Hepatocyte (in vitro differentiated cells): ENCODE measurements around the gene SGPP1. TPM values are rescaled to one million over a fixed set of nuclear protein-coding genes. Genes with fewer than 3 reads are reported as not detected.

Experiments
- DNase-seq: peaks from one replicate; pipeline ENCODE4 v3.0.0-alpha.2; 2016; ENCODE audit warnings: low spot score
- H2AFZ ChIP-seq: fragments of 200-600 bp; sonication (generic); 2 replicates; pipeline ENCODE4 v1.6.0; 2016; ENCODE audit warnings: antibody characterized with exemption, mild to moderate bottlenecking
- H3K27ac ChIP-seq: fragments of 200-600 bp; sonication (generic); 2 replicates; pipeline ENCODE4 v1.5.1; 2016; ENCODE audit warnings: mild to moderate bottlenecking
- H3K27me3 ChIP-seq: fragments of 200-600 bp; sonication (generic); 2 replicates; pipeline ENCODE4 v1.6.1; 2016
- H3K36me3 ChIP-seq: fragments of 200-600 bp; sonication (generic); replicated peaks from 2 replicates; pipeline ENCODE4 v1.5.1; 2016; ENCODE audit warnings: low read depth; ENCODE audit not compliant: insufficient read depth
- H3K4me1 ChIP-seq: fragments of 200-600 bp; sonication (generic); 2 replicates; pipeline ENCODE4 v1.5.1; 2016; ENCODE audit warnings: mild to moderate bottlenecking, moderate library complexity; ENCODE audit not compliant: insufficient read depth
- H3K4me2 ChIP-seq: fragments of 200-600 bp; sonication (generic); 2 replicates; pipeline ENCODE4 v1.6.0; 2016
- H3K4me3 ChIP-seq: fragments of 200-600 bp; sonication (generic); 2 replicates; pipeline ENCODE4 v1.5.1; 2016; ENCODE audit warnings: mild to moderate bottlenecking
- H3K79me2 ChIP-seq: fragments of 200-600 bp; sonication (generic); 2 replicates; pipeline ENCODE4 v1.6.0; 2017; ENCODE audit warnings: mild to moderate bottlenecking
- H3K9me2 ChIP-seq: fragments of 200-600 bp; sonication (generic); replicated peaks from 2 replicates; pipeline ENCODE4 v1.6.0; 2017; ENCODE audit warnings: mild to moderate bottlenecking; ENCODE audit not compliant: insufficient read depth
- H3K9me3 ChIP-seq: fragments of 200-600 bp; sonication (generic); 2 replicates; pipeline ENCODE4 v1.5.1; 2016; ENCODE audit warnings: low read depth, mild to moderate bottlenecking
- H4K20me1 ChIP-seq: fragments of 200-600 bp; sonication (generic); 2 replicates; pipeline ENCODE4 v1.6.0; 2016; ENCODE audit warnings: mild to moderate bottlenecking; ENCODE audit not compliant: insufficient read depth, poor library complexity, severe bottlenecking
- EZH2 ChIP-seq: fragments of 200-600 bp; sonication (generic); IDR thresholded peaks from 2 replicates; pipeline ENCODE4 v1.6.1; 2016; ENCODE audit warnings: antibody characterized with exemption, mild to moderate bottlenecking, borderline replicate concordance
- EZH2phosphoT487 ChIP-seq: fragments of 200-600 bp; sonication (generic); IDR thresholded peaks from one replicate; pipeline ENCODE4 v1.6.1; 2018; ENCODE audit warnings: antibody characterized with exemption, mild to moderate bottlenecking, low read depth, moderate library complexity; ENCODE audit not compliant: unreplicated experiment, severe bottlenecking
- WGBS: methylation state at CpG from one replicate; pipeline ENCODE4 v1.1.6; 2016; ENCODE audit warnings: low lambda C conversion rate; ENCODE audit errors: missing lambda C conversion rate; 5-methylcytosine and 5-hydroxymethylcytosine counted together
- polyA plus RNA-seq: library from polyadenylated mRNA; unstranded; fragments of >200 nt; fragmentation: Nextera tagmentation; extraction: Ambion mirVana; gene quantifications from 2 replicates; pipeline ENCODE4 v1.2.1, GENCODE V29; 2016
- total RNA-seq: library from RNA; depleted of rRNA; stranded (reverse); fragments of >200 nt; gene quantifications from 2 replicates; pipeline ENCODE4 v1.2.3, GENCODE V29; 2014
- TF ChIP-seq, protein P1 (sequence below): fragments of 200-600 bp; sonication (generic); IDR thresholded peaks from 2 replicates; pipeline ENCODE4 v1.5.1; 2016; ENCODE audit warnings: antibody characterized with exemption, mild to moderate bottlenecking; ENCODE audit not compliant: poor library complexity

Gene SGPP1
- total and polyA plus RNA-seq, 2 experiments from 2014 or later, result 17.8 to 23.9 TPM

DNA sequence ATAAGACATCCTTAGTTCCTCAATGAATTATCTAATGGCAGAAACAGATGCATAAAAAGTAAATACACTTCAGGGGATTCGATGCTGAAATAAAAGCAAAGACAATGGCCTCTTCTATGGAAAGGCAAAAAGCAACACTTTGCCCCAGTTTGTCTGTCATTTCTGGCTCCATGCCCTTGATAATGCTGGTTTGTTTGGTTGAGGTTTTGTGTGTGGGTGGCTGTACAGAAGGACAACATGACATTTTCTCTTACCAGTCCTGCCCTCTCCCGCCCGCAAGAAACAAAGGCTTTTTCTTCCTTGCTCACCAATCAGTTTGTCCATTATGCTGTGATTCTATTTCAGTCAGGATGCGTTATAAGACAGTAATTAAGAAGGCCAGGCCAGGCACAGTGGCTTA lies 68.1 kb downstream of the SGPP1 start:
- TF ChIP-seq, protein P1, sequence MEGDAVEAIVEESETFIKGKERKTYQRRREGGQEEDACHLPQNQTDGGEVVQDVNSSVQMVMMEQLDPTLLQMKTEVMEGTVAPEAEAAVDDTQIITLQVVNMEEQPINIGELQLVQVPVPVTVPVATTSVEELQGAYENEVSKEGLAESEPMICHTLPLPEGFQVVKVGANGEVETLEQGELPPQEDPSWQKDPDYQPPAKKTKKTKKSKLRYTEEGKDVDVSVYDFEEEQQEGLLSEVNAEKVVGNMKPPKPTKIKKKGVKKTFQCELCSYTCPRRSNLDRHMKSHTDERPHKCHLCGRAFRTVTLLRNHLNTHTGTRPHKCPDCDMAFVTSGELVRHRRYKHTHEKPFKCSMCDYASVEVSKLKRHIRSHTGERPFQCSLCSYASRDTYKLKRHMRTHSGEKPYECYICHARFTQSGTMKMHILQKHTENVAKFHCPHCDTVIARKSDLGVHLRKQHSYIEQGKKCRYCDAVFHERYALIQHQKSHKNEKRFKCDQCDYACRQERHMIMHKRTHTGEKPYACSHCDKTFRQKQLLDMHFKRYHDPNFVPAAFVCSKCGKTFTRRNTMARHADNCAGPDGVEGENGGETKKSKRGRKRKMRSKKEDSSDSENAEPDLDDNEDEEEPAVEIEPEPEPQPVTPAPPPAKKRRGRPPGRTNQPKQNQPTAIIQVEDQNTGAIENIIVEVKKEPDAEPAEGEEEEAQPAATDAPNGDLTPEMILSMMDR, result no peak
- TF ChIP-seq EZH2phosphoT487, result no peak
- no peak for TF ChIP-seq EZH2
- Histone ChIP-seq H3K27me3 (no peaks in the 10 kb centered on the region), H3K36me3 (no peaks in the 10 kb centered on the region), H3K79me2 (no peaks in the 10 kb centered on the region), H3K4me3 (no peak overlapping the region), H3K27ac (no peak overlapping the region), H3K9me3 (no peaks in the 10 kb centered on the region), H4K20me1 (no peaks in the 10 kb centered on the region), H2AFZ (no peak overlapping the region), H3K9me2 (no peaks in the 10 kb centered on the region), H3K4me1 (no peaks in the 10 kb centered on the region), H3K4me2 (no peak overlapping the region)
- 91% methylated on average over 4 of the region's 4 CpGs for WGBS
- DNase-seq, result no peak

DNA sequence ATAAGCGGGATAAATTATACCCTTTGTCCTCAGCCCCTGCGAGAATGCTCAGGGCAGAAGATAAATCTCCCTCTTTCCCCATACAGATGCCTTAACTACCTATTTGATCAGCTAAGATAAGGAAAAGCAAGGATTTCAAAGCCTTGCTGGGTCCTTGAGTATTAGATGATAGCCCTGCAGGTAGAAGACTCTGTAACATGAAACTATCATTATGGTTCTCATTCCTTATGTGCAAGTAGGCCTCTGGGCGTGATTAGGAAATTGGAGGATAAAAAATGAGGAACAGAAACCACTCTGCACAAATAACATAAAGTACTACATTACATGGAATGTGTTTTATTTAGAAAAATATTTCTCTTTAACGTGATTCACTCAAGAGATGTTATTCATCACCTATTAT lies 71.7 kb downstream of the SGPP1 start:
- no peaks in the 10 kb centered on the region for H3K27me3 ChIP-seq
- no peak overlapping the region for H2AFZ ChIP-seq
- no peaks in the 10 kb centered on the region for H4K20me1 ChIP-seq
- no peak overlapping the region for H3K4me3 ChIP-seq
- no peaks in the 10 kb centered on the region for H3K4me1 ChIP-seq
- H3K9me3 ChIP-seq, result no peaks in the 10 kb centered on the region
- 70% methylated on average over 4 of the region's 4 CpGs for WGBS
- no peaks in the 10 kb centered on the region for H3K36me3 ChIP-seq
- DNase-seq, result no peak
- H3K9me2 ChIP-seq, result no peaks in the 10 kb centered on the region
- no peak overlapping the region for H3K4me2 ChIP-seq
- no peaks in the 10 kb centered on the region for H3K79me2 ChIP-seq
- TF ChIP-seq, protein P1, result no peak
- TF ChIP-seq EZH2phosphoT487 (no peak), EZH2 (no peak)
- H3K27ac ChIP-seq, result no peak overlapping the region

DNA sequence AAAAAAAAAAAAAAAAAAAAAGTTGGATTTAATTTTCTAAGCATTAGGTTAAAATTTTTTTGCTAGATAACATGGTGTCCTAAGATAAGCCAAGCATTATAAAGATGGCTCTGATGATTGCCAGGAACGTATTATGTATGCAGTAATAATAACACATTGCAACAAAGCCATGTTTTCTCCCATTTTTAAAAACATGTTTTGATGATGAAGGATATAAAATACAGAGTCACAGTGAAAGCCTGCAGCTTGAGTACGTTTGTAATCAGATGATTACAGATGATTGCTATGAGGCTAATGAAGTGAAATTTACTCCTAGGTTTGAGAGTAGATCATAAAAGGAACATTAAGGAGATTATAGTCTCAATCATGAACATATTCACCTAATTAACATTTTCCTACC lies 72.9 kb downstream of the SGPP1 start:
- H3K4me1 ChIP-seq, result no peaks in the 10 kb centered on the region
- H3K4me2 ChIP-seq, result no peak overlapping the region
- H4K20me1 ChIP-seq, result no peaks in the 10 kb centered on the region
- WGBS, result 75% methylated on average over 2 of the region's 2 CpGs
- H3K36me3 ChIP-seq, result no peaks in the 10 kb centered on the region
- H3K9me3 ChIP-seq, result no peaks in the 10 kb centered on the region
- no peak for DNase-seq
- H3K79me2 ChIP-seq, result no peaks in the 10 kb centered on the region
- no peak overlapping the region for H2AFZ ChIP-seq
- no peak overlapping the region for H3K27ac ChIP-seq
- H3K4me3 ChIP-seq, result no peak overlapping the region
- no peaks in the 10 kb centered on the region for H3K27me3 ChIP-seq
- TF ChIP-seq EZH2phosphoT487, result no peak
- TF ChIP-seq, protein P1, result no peak
- TF ChIP-seq EZH2, result no peak
- H3K9me2 ChIP-seq, result no peaks in the 10 kb centered on the region

DNA sequence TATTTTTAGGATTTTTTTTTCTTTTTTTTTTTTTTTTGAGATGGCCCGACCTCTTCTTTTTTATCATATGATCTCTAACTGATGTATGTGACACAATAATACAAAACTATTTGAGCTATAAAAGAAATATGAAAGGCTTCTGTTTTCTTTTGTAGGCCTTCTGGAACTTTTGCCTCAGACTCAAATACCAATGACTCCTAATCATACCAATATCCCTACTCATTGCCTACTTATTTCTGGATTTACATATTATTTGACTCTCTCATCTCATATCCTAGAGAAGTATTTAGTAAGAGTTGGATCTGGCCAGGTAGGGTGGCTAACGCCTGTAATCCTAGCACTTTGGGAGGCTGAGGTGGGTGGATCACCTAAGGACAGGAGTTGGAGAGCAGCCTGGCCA lies 73.5 kb downstream of the SGPP1 start:
- no peak overlapping the region for H3K27ac ChIP-seq
- H4K20me1 ChIP-seq, result no peaks in the 10 kb centered on the region
- no peaks in the 10 kb centered on the region for H3K27me3 ChIP-seq
- TF ChIP-seq EZH2 (no peak), EZH2phosphoT487 (no peak)
- TF ChIP-seq, protein P1, result no peak
- H3K79me2 ChIP-seq, result no peaks in the 10 kb centered on the region
- no peak overlapping the region for H3K4me2 ChIP-seq
- 94% methylated on average over 2 of the region's 2 CpGs for WGBS
- no peaks in the 10 kb centered on the region for H3K9me3 ChIP-seq
- no peak for DNase-seq
- no peak overlapping the region for H3K4me3 ChIP-seq
- H3K4me1 ChIP-seq, result no peaks in the 10 kb centered on the region
- no peaks in the 10 kb centered on the region for H3K9me2 ChIP-seq
- no peak overlapping the region for H2AFZ ChIP-seq
- H3K36me3 ChIP-seq, result no peaks in the 10 kb centered on the region
